HEK293 (cell line): Measurements from ENCODE around the gene XYLB.
"Not testable (repeated sequence)": the region's sequence is repeated elsewhere in the genome, so short reads cannot be mapped to it uniquely, and the experiment has no call there.

Experiments used
- CTCF ChIA-PET: fragments of 350-600 bp; formaldehyde crosslinking; extraction: SDS; loops from one replicate; lab custom pipeline; 2021; ENCODE audit warnings: antibody characterized with exemption; lab: Yijun Ruan, JAX
- POLR2A ChIA-PET: fragments of 300-600 bp; formaldehyde crosslinking; extraction: SDS; loops from one replicate; lab custom pipeline; 2020; ENCODE audit warnings: antibody characterized with exemption, inconsistent platforms; lab: Yijun Ruan, JAX
- H3K27ac ChIP-seq: fragments of 200-500 bp; sonication (Bioruptor generic); 2 replicates; pipeline ENCODE4 v1.5.1; 2014; ENCODE audit warnings: low read depth, low read length, control low read depth, inconsistent platforms; ENCODE audit errors: extremely low read depth
- H3K36me3 ChIP-seq, 2 experiments: fragments of 200-500 bp in 1 of 2; sonication (Bioruptor generic) in 1 of 2; 1 replicate in 1 of 2; 2 replicates in 1 of 2; pipeline ENCODE4 v1.5.1; 2014 to 2017; ENCODE audit warnings: inconsistent platforms in 2 of 2, low read length in 2 of 2; ENCODE audit not compliant: control insufficient read depth in 2 of 2, insufficient read depth in 1 of 2
- H3K4me1 ChIP-seq: fragments of 200-500 bp; sonication (Bioruptor generic); 2 replicates; pipeline ENCODE4 v1.5.1; 2014; ENCODE audit warnings: mild to moderate bottlenecking, low read length, inconsistent platforms; ENCODE audit not compliant: control insufficient read depth, insufficient read depth
- H3K4me3 ChIP-seq: 2 replicates; pipeline ENCODE4 v1.5.1; 2011; ENCODE audit warnings: low read depth, mild to moderate bottlenecking, control low read depth, low read length, moderate library complexity
- H3K9me3 ChIP-seq: fragments of 200-500 bp; sonication (Bioruptor generic); 2 replicates; pipeline ENCODE4 v1.5.1; 2014; ENCODE audit warnings: low read depth, low read length, inconsistent platforms; ENCODE audit not compliant: control insufficient read depth, insufficient read depth
- KLF8 ChIP-seq: fragments of 450-650 bp; formaldehyde crosslinking; IDR thresholded peaks from 2 replicates; pipeline ENCODE4 v1.5.1; 2016; ENCODE audit warnings: missing biosample characterization, missing genetic modification characterization
- MZF1 ChIP-seq: fragments of 450-650 bp; formaldehyde crosslinking; IDR thresholded peaks from 2 replicates; pipeline ENCODE4 v1.5.1; 2017; ENCODE audit warnings: missing biosample characterization, missing genetic modification characterization, borderline replicate concordance
- TRIM28 ChIP-seq: IDR thresholded peaks from 2 replicates; pipeline ENCODE4 v1.6.1; 2011; ENCODE audit warnings: low read length, control low read depth, borderline replicate concordance
- WT1 ChIP-seq: fragments of 450-650 bp; formaldehyde crosslinking; IDR thresholded peaks from 2 replicates; pipeline ENCODE4 v1.5.1; 2016; ENCODE audit warnings: missing biosample characterization, missing genetic modification characterization
- ZBTB17 ChIP-seq: fragments of 450-650 bp; formaldehyde crosslinking; IDR thresholded peaks from 2 replicates; pipeline ENCODE4 v1.5.1; 2016; ENCODE audit warnings: missing biosample characterization, missing genetic modification characterization
- ZBTB48 ChIP-seq: fragments of 450-650 bp; formaldehyde crosslinking; IDR thresholded peaks from 2 replicates; pipeline ENCODE4 v1.5.1; 2016; ENCODE audit warnings: missing biosample characterization, missing genetic modification characterization
- ZNF426 ChIP-seq: fragments of 450-650 bp; formaldehyde crosslinking; IDR thresholded peaks from 2 replicates; pipeline ENCODE4 v1.5.1; 2017; ENCODE audit warnings: missing biosample characterization, missing genetic modification characterization, mild to moderate bottlenecking, inconsistent platforms, moderate library complexity
- ZNF660 ChIP-seq: fragments of 450-650 bp; IDR thresholded peaks from 2 replicates; pipeline ENCODE4 v1.5.1; 2018; ENCODE audit warnings: missing biosample characterization, mild to moderate bottlenecking, missing genetic modification characterization
- ZNF768 ChIP-seq: fragments of 450-650 bp; formaldehyde crosslinking; IDR thresholded peaks from 2 replicates; pipeline ENCODE4 v1.5.1; 2018; ENCODE audit warnings: missing biosample characterization, mild to moderate bottlenecking, missing genetic modification characterization
- ZNF776 ChIP-seq: fragments of 450-650 bp; formaldehyde crosslinking; IDR thresholded peaks from 2 replicates; pipeline ENCODE4 v1.5.0; 2017; ENCODE audit warnings: missing biosample characterization, missing genetic modification characterization, borderline replicate concordance
- ZSCAN30 ChIP-seq: fragments of 450-650 bp; IDR thresholded peaks from 2 replicates; pipeline ENCODE4 v1.5.1; 2018; ENCODE audit warnings: missing biosample characterization, mild to moderate bottlenecking, missing genetic modification characterization, moderate library complexity
- TF ChIP-seq, protein P1 (sequence below): fragments of 450-650 bp; formaldehyde crosslinking; IDR thresholded peaks from 2 replicates; pipeline ENCODE4 v1.5.1; 2016; ENCODE audit warnings: missing biosample characterization, missing genetic modification characterization
- TF ChIP-seq, protein P2 (sequence below): fragments of 450-650 bp; formaldehyde crosslinking; IDR thresholded peaks from 2 replicates; pipeline ENCODE4 v1.5.1; 2017; ENCODE audit warnings: missing biosample characterization, missing genetic modification characterization
- TF ChIP-seq, protein P3 (sequence below): fragments of 450-650 bp; formaldehyde crosslinking; IDR thresholded peaks from 2 replicates; pipeline ENCODE4 v1.5.1; 2016; ENCODE audit warnings: missing biosample characterization, missing genetic modification characterization
- TF ChIP-seq, protein P4 (sequence below): sonication (generic); formaldehyde crosslinking; IDR thresholded peaks from 2 replicates; pipeline ENCODE4 v1.8.1; 2022; ENCODE audit warnings: mild to moderate bottlenecking, moderate library complexity, missing genetic modification reagents
- TF ChIP-seq, protein P5 (sequence below): fragments of 450-650 bp; formaldehyde crosslinking; IDR thresholded peaks from 2 replicates; pipeline ENCODE4 v1.5.1; 2016; ENCODE audit warnings: missing biosample characterization, missing genetic modification characterization

Gene XYLB

DNA sequence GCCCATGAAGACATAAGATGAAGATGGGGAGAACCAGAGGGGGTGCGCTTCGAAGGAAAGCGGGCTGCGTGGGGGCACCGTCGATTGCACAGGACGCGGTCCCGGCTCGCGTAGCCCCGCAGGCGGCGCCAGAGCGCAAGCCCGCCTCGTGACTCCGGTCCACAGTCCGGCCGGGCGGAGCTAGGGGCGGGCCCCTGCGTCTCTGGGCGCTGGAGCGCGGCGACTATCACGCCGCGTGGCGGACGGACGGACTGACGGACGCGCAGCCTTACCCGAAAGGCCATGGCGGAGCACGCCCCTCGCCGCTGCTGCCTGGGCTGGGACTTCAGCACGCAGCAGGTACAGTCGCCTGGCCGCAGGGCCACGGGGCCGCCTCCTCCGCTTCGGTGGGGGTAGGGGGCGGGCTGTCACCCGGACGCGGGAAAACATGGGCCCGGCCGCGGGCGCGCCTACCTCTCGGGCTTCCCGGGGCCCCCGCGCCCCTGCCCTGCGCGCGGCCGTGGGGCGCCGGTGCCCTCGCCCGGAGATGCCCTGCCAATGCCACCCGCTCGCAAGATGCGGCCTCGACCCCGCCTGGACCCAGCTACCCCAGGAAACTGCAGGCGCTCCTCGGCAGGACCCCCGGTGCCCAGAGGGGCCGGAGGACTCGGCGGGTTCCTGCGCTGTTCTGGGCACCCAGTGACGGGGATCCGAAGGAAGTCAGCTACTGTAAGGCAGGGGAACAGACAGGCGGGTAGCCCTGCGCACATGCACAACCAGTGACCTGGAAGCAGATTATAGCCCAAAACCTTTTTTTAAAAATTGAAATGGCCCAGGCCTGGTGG is at the start of gene XYLB (continued):
- TF ChIP-seq KLF8 (tag by site-specific recombination) (peak; percentile 75; the same call in 1 of the 2 replicates), ZSCAN30 (tag by site-specific recombination) (peak; percentile 72; the same call in 1 of the 2 replicates), ZBTB17 (tag by site-specific recombination) (peak; percentile 47; the same call in 1 of the 2 replicates), TRIM28 (no peak), WT1 (tag by site-specific recombination) (peak; percentile 16; the same call in 1 of the 2 replicates), ZNF776 (tag by site-specific recombination) (no peak), MZF1 (tag by site-specific recombination) (no peak), ZNF426 (tag by site-specific recombination) (no peak), ZNF768 (tag by site-specific recombination) (no peak; the same call in 1 of the 2 replicates), ZBTB48 (0 out of 2 replicates have a peak, but pooled peaks have one; percentile 26), ZNF660 (tag by site-specific recombination) (peak; percentile 3; the same call in 1 of the 2 replicates)
- TF ChIP-seq, protein P1, sequence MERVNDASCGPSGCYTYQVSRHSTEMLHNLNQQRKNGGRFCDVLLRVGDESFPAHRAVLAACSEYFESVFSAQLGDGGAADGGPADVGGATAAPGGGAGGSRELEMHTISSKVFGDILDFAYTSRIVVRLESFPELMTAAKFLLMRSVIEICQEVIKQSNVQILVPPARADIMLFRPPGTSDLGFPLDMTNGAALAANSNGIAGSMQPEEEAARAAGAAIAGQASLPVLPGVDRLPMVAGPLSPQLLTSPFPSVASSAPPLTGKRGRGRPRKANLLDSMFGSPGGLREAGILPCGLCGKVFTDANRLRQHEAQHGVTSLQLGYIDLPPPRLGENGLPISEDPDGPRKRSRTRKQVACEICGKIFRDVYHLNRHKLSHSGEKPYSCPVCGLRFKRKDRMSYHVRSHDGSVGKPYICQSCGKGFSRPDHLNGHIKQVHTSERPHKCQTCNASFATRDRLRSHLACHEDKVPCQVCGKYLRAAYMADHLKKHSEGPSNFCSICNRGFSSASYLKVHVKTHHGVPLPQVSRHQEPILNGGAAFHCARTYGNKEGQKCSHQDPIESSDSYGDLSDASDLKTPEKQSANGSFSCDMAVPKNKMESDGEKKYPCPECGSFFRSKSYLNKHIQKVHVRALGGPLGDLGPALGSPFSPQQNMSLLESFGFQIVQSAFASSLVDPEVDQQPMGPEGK (tag by site-specific recombination) = peak; percentile 83
- TF ChIP-seq, protein P2, sequence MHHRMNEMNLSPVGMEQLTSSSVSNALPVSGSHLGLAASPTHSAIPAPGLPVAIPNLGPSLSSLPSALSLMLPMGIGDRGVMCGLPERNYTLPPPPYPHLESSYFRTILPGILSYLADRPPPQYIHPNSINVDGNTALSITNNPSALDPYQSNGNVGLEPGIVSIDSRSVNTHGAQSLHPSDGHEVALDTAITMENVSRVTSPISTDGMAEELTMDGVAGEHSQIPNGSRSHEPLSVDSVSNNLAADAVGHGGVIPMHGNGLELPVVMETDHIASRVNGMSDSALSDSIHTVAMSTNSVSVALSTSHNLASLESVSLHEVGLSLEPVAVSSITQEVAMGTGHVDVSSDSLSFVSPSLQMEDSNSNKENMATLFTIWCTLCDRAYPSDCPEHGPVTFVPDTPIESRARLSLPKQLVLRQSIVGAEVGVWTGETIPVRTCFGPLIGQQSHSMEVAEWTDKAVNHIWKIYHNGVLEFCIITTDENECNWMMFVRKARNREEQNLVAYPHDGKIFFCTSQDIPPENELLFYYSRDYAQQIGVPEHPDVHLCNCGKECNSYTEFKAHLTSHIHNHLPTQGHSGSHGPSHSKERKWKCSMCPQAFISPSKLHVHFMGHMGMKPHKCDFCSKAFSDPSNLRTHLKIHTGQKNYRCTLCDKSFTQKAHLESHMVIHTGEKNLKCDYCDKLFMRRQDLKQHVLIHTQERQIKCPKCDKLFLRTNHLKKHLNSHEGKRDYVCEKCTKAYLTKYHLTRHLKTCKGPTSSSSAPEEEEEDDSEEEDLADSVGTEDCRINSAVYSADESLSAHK (tag by site-specific recombination) = no peak
- TF ChIP-seq, protein P3, sequence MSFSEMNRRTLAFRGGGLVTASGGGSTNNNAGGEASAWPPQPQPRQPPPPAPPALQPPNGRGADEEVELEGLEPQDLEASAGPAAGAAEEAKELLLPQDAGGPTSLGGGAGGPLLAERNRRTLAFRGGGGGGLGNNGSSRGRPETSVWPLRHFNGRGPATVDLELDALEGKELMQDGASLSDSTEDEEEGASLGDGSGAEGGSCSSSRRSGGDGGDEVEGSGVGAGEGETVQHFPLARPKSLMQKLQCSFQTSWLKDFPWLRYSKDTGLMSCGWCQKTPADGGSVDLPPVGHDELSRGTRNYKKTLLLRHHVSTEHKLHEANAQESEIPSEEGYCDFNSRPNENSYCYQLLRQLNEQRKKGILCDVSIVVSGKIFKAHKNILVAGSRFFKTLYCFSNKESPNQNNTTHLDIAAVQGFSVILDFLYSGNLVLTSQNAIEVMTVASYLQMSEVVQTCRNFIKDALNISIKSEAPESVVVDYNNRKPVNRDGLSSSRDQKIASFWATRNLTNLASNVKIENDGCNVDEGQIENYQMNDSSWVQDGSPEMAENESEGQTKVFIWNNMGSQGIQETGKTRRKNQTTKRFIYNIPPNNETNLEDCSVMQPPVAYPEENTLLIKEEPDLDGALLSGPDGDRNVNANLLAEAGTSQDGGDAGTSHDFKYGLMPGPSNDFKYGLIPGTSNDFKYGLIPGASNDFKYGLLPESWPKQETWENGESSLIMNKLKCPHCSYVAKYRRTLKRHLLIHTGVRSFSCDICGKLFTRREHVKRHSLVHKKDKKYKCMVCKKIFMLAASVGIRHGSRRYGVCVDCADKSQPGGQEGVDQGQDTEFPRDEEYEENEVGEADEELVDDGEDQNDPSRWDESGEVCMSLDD (tag by site-specific recombination) = peak; percentile 65; the same call in 1 of the 2 replicates
- TF ChIP-seq, protein P4, sequence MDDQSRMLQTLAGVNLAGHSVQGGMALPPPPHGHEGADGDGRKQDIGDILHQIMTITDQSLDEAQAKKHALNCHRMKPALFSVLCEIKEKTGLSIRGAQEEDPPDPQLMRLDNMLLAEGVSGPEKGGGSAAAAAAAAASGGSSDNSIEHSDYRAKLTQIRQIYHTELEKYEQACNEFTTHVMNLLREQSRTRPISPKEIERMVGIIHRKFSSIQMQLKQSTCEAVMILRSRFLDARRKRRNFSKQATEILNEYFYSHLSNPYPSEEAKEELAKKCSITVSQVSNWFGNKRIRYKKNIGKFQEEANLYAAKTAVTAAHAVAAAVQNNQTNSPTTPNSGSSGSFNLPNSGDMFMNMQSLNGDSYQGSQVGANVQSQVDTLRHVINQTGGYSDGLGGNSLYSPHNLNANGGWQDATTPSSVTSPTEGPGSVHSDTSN = no peak
- TF ChIP-seq, protein P5, sequence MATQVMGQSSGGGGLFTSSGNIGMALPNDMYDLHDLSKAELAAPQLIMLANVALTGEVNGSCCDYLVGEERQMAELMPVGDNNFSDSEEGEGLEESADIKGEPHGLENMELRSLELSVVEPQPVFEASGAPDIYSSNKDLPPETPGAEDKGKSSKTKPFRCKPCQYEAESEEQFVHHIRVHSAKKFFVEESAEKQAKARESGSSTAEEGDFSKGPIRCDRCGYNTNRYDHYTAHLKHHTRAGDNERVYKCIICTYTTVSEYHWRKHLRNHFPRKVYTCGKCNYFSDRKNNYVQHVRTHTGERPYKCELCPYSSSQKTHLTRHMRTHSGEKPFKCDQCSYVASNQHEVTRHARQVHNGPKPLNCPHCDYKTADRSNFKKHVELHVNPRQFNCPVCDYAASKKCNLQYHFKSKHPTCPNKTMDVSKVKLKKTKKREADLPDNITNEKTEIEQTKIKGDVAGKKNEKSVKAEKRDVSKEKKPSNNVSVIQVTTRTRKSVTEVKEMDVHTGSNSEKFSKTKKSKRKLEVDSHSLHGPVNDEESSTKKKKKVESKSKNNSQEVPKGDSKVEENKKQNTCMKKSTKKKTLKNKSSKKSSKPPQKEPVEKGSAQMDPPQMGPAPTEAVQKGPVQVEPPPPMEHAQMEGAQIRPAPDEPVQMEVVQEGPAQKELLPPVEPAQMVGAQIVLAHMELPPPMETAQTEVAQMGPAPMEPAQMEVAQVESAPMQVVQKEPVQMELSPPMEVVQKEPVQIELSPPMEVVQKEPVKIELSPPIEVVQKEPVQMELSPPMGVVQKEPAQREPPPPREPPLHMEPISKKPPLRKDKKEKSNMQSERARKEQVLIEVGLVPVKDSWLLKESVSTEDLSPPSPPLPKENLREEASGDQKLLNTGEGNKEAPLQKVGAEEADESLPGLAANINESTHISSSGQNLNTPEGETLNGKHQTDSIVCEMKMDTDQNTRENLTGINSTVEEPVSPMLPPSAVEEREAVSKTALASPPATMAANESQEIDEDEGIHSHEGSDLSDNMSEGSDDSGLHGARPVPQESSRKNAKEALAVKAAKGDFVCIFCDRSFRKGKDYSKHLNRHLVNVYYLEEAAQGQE (tag by site-specific recombination) = no peak

DNA sequence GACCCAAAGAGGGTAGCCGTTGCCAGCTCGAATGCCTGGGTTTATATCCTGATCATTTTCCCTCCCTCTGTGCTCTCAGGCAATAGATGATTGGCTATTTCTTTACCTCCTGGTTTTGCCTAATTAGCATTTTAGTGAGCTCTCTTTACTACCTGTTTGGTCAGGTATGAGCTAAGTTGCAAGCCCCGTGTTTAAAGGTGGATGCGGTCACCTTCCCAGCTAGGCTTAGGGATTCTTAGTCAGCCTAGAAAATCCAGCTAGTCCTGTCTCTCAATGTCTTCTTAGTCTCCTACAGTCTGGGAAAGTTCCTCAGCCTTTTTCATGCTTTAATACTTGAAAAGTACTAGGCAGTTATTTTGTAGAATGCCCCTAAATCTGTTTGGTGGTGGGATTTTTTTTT is 49.5 kb upstream of the XYLB start:
- H3K4me1 ChIP-seq, H3K4me3 ChIP-seq, H3K9me3 ChIP-seq, H3K36me3 ChIP-seq, H3K27ac ChIP-seq, POLR2A ChIA-PET: not testable (repeated sequence)
- CTCF ChIA-PET = interaction anchor here (0.6 kb wide), 1 partner anchor 166 kb away, joined by 3 read pairs; no protein-coding TSS in a partner anchor
